T follicular helper cell (primary cell): ENCODE measurements around the gene MRAS.
"Not testable (repeated sequence)": the region's sequence is repeated elsewhere in the genome, so short reads cannot be mapped to it uniquely, and the experiment has no call there.

Experiments
- DNase-seq: peaks from one replicate; pipeline ENCODE4 v3.0.0-alpha.2; 2020; ENCODE audit warnings: low read depth

MRAS gene

GRCh38 chr3:138418601-138419206 lies 70.3 kb downstream of the MRAS start:
- no peak for DNase-seq

- DNase-seq = no peak
Observed at GRCh38 chr3:138423316-138423715, 74.9 kb downstream of the MRAS start.

GRCh38 chr3:138424323-138424722 lies 75.9 kb downstream of the MRAS start:
- no peak for DNase-seq

- no peak for DNase-seq
Observed at GRCh38 chr3:138426211-138426610, 77.8 kb downstream of the MRAS start.

GRCh38 chr3:138426754-138427153 lies 78.4 kb downstream of the MRAS start:
- not testable (repeated sequence) for DNase-seq

- DNase-seq = no peak
Observed at GRCh38 chr3:138429665-138430064, 81.3 kb downstream of the MRAS start.

- DNase-seq = no peak
Observed at GRCh38 chr3:138432576-138433240, 84.3 kb downstream of the MRAS start.

- no peak for DNase-seq
Observed at GRCh38 chr3:138433892-138434275, 85.5 kb downstream of the MRAS start.

- DNase-seq = no peak
Observed at GRCh38 chr3:138434276-138434874, 86.0 kb downstream of the MRAS start, which contains the start of gene ESYT3. Gene ESYT3, plus strand, starts transcription at chr3:138434616. Its CDS starts 183 bp downstream, at chr3:138434799.

GRCh38 chr3:138434875-138435772 lies 86.7 kb downstream of the MRAS start:
- no peak for DNase-seq

GRCh38 chr3:138435840-138436239 lies 87.5 kb downstream of the MRAS start:
- no peak for DNase-seq

GRCh38 chr3:138437281-138437680 lies 88.9 kb downstream of the MRAS start:
- no peak for DNase-seq

GRCh38 chr3:138438896-138439295 lies 90.5 kb downstream of the MRAS start:
- DNase-seq = no peak

GRCh38 chr3:138439646-138440045 lies 91.3 kb downstream of the MRAS start:
- no peak for DNase-seq

- no peak for DNase-seq
Observed at GRCh38 chr3:138440121-138440521, 91.7 kb downstream of the MRAS start.

GRCh38 chr3:138440596-138440995 lies 92.2 kb downstream of the MRAS start:
- no peak for DNase-seq

- no peak for DNase-seq
Observed at GRCh38 chr3:138441256-138441655, 92.9 kb downstream of the MRAS start.

- DNase-seq = no peak
Observed at GRCh38 chr3:138441742-138442141, 93.4 kb downstream of the MRAS start.

GRCh38 chr3:138442433-138442832 lies 94.1 kb downstream of the MRAS start:
- DNase-seq = no peak

GRCh38 chr3:138443091-138443490 lies 94.7 kb downstream of the MRAS start:
- no peak for DNase-seq

- DNase-seq = no peak
Observed at GRCh38 chr3:138443521-138444503, 95.4 kb downstream of the MRAS start.
